H1 (cell line): ENCODE results near the gene CFL2. TPM values are rescaled to one million over a fixed set of nuclear protein-coding genes. Genes with fewer than 3 reads are reported as not detected.

Source experiments
- ATF3 ChIP-seq: IDR thresholded peaks from 2 replicates; pipeline ENCODE4 v1.6.1; 2011; ENCODE audit warnings: low read depth, mild to moderate bottlenecking, low read length; ENCODE audit not compliant: insufficient read depth
- CHD1 ChIP-seq: IDR thresholded peaks from 2 replicates; pipeline ENCODE4 v1.6.1; 2012; ENCODE audit warnings: low read depth, low read length, improper control_type of control experiment
- KDM4A ChIP-seq: IDR thresholded peaks from one replicate; pipeline ENCODE4 v1.7.1; 2012; ENCODE audit warnings: low read depth, mild to moderate bottlenecking, moderate library complexity, low read length, inconsistent platforms; ENCODE audit not compliant: severe bottlenecking
- POLR2AphosphoS5 ChIP-seq: IDR thresholded peaks from 2 replicates; pipeline ENCODE4 v1.6.1; 2011; ENCODE audit warnings: low read depth, low read length
- SUZ12 ChIP-seq: fragments of 200-600 bp; sonication (generic); IDR thresholded peaks from 2 replicates; pipeline ENCODE4 v1.6.1; 2012; ENCODE audit warnings: mild to moderate bottlenecking, inconsistent platforms, low read length, moderate library complexity, mixed read lengths
- TAF1 ChIP-seq: IDR thresholded peaks from 2 replicates; pipeline ENCODE4 v1.6.1; 2011; ENCODE audit warnings: mild to moderate bottlenecking, low read depth, low read length
- polyA plus RNA-seq, 7 experiments: library from polyadenylated mRNA; depleted of rRNA in 3 of 7; stranded (reverse) in 5 of 7; unstranded in 2 of 7; fragments of >200 nt in 5 of 7; fragments of 200-250 nt in 2 of 7; gene quantifications; 1 replicate in 5 of 7; 2 replicates in 1 of 7; 4 replicates in 1 of 7; pipeline versions ENCODE4 v1.2.1 to v1.2.3, GENCODE V29; 2011 to 2013; ENCODE audit warnings: missing spikeins in 2 of 7, mixed read lengths in 2 of 7
- total RNA-seq: library from RNA; stranded (reverse); fragmentation: NEBNext Ultra II Directional; extraction: Animal tissue kit (Norgen Biotek cat#: 25700); gene quantifications from 2 replicates; pipeline ENCODE4 v1.2.1, GENCODE V29; 2021

CFL2 gene
- total and polyA plus RNA-seq, 2 of the 8 experiments (the other 6 are each of a cell fraction or from before 2014, with no cell fraction given) = 9.7 to 20.5 TPM

- TF ChIP-seq ATF3 (no peak), KDM4A (no peak), CHD1 (no peak), POLR2AphosphoS5 (no peak), TAF1 (no peak), SUZ12 (no peak)
Measured at GRCh38 chr14:34750670-34751069, 36.3 kb upstream of the CFL2 start (continued).
